ENCODE results near the gene TCF4.

Gene TCF4

GRCh38 chr18:55405893-55406406 is 182.0 kb downstream of the TCF4 start:
- Mint-ChIP-seq H3K4me1 (ENCODE audit: low read depth) (no peaks in the 10 kb centered on the region), H3K9me3 (no peaks in the 10 kb centered on the region), H3K4me3 (no peak overlapping the region), H3K27ac (no peak overlapping the region), H3K27me3 (no peaks in the 10 kb centered on the region), H3K36me3 (ENCODE audit: low read depth) (no peaks in the 10 kb centered on the region)
- no peak for DNase-seq

- Mint-ChIP-seq H3K36me3 (ENCODE audit: low read depth) (no peaks in the 10 kb centered on the region), H3K4me1 (ENCODE audit: low read depth) (no peaks in the 10 kb centered on the region), H3K27me3 (no peaks in the 10 kb centered on the region), H3K9me3 (no peaks in the 10 kb centered on the region), H3K4me3 (no peak overlapping the region), H3K27ac (no peak overlapping the region)
- no peak for DNase-seq
These were observed 182.5 kb downstream of the TCF4 start for GRCh38 chr18:55405475-55405874.

- no peaks in the 10 kb centered on the region for H3K27me3 Mint-ChIP-seq
- no peak overlapping the region for H3K4me3 Mint-ChIP-seq
- DNase-seq: no peak
- no peaks in the 10 kb centered on the region for H3K4me1 Mint-ChIP-seq (ENCODE audit: low read depth)
- H3K9me3 Mint-ChIP-seq: no peaks in the 10 kb centered on the region
- H3K36me3 Mint-ChIP-seq (ENCODE audit: low read depth): no peaks in the 10 kb centered on the region
- no peak overlapping the region for H3K27ac Mint-ChIP-seq
These were observed 183.0 kb downstream of the TCF4 start for GRCh38 chr18:55404832-55405465.

GRCh38 chr18:55404136-55404830 is 183.7 kb downstream of the TCF4 start:
- Mint-ChIP-seq H3K27me3 (no peaks in the 10 kb centered on the region), H3K4me1 (ENCODE audit: low read depth) (no peaks in the 10 kb centered on the region), H3K9me3 (no peaks in the 10 kb centered on the region), H3K4me3 (no peak overlapping the region), H3K27ac (no peak overlapping the region), H3K36me3 (ENCODE audit: low read depth) (no peaks in the 10 kb centered on the region)
- no peak for DNase-seq

DNA sequence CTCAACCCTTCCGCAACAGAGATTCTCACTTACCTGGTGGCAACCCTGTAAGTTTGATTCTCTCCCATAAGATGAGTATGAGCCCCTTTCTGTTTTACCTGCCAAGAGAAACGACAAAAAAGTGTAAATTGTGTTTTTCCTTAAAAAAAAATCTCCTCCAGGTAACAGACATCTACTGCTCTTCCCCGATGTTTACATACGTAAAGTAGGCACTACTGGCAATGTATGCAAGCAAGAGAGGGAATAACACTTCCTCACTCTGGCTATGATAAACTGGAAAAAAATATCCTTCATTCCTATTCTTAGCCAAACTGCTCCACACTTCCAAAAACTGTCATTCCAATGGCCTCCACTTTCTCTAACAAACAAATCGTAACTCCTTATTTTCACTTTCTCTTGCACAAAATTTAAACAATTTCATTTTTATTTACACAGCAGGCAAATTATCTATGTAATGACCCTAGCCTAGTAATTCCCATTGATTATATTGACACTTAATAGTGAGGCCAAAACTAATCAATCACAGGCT is 184.5 kb downstream of the TCF4 start:
- no peak overlapping the region for H3K4me3 Mint-ChIP-seq
- H3K27me3 Mint-ChIP-seq: no peaks in the 10 kb centered on the region
- no peaks in the 10 kb centered on the region for H3K36me3 Mint-ChIP-seq (ENCODE audit: low read depth)
- no peaks in the 10 kb centered on the region for H3K4me1 Mint-ChIP-seq (ENCODE audit: low read depth)
- no peaks in the 10 kb centered on the region for H3K9me3 Mint-ChIP-seq
- H3K27ac Mint-ChIP-seq: no peak overlapping the region
- no peak for DNase-seq

DNA sequence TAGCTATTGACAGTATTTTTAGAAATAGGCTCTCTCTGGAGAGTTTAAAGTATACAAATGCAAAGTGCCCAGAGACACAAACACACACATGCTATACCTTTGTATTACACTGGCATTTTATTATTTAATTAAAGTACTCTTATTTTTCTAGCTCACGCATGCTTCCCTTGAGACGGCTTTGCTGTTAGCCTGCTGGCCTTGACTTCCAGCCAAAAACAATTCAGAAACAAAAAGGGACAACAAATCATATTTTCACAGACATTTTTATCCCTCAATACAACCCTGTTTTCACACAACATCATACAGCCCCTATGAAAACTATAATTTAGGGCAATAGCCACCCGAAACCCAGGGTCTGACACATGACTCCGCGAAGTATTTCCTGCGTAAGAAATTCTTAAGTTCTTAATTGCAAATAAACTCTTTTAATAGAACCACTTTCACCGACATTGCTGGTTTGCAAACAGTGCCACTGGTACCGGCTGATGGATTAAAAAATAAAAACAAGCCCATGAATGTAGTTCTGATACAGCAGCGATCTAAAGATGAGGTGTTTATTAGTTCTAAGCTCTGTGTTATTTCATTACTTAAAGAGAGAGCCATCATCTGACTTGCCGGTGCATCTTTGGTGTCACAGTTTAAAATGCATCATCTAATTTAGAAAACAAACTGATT is 185.1 kb downstream of the TCF4 start:
- no peaks in the 10 kb centered on the region for H3K4me1 Mint-ChIP-seq (ENCODE audit: low read depth)
- no peak for DNase-seq
- no peaks in the 10 kb centered on the region for H3K36me3 Mint-ChIP-seq (ENCODE audit: low read depth)
- H3K9me3 Mint-ChIP-seq: no peaks in the 10 kb centered on the region
- no peak overlapping the region for H3K27ac Mint-ChIP-seq
- H3K27me3 Mint-ChIP-seq: no peaks in the 10 kb centered on the region
- H3K4me3 Mint-ChIP-seq: no peak overlapping the region

DNA sequence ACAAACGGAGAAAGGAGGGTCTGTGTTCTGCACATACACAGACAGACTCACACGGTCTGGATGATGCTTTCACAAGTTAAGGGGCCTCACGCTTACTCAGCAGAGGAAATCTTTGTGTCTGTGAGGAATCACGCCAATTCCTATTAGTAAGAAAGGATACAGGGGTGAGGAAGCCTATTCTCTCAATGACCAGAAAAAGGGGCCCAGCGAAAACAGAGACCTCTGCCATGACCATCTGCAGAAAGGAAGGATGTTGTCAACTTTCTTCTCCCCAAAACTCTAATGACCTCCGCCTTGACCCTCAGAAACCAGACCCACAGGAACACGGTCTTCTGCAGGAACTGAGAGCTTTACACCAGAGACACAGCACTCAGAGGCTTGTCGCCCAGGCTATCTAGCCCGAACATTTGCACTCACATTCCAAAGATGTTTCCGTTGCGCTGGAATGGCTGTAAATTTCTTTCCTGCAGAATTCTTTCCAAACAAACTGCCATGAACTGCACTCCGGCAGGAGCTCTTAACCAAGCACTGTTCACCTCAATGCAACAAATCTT is 186.3 kb downstream of the TCF4 start:
- no peak overlapping the region for H3K4me3 Mint-ChIP-seq
- no peaks in the 10 kb centered on the region for H3K9me3 Mint-ChIP-seq
- H3K27me3 Mint-ChIP-seq: no peaks in the 10 kb centered on the region
- H3K36me3 Mint-ChIP-seq (ENCODE audit: low read depth): no peaks in the 10 kb centered on the region
- no peaks in the 10 kb centered on the region for H3K4me1 Mint-ChIP-seq (ENCODE audit: low read depth)
- H3K27ac Mint-ChIP-seq: no peak overlapping the region
- DNase-seq: no peak

DNA sequence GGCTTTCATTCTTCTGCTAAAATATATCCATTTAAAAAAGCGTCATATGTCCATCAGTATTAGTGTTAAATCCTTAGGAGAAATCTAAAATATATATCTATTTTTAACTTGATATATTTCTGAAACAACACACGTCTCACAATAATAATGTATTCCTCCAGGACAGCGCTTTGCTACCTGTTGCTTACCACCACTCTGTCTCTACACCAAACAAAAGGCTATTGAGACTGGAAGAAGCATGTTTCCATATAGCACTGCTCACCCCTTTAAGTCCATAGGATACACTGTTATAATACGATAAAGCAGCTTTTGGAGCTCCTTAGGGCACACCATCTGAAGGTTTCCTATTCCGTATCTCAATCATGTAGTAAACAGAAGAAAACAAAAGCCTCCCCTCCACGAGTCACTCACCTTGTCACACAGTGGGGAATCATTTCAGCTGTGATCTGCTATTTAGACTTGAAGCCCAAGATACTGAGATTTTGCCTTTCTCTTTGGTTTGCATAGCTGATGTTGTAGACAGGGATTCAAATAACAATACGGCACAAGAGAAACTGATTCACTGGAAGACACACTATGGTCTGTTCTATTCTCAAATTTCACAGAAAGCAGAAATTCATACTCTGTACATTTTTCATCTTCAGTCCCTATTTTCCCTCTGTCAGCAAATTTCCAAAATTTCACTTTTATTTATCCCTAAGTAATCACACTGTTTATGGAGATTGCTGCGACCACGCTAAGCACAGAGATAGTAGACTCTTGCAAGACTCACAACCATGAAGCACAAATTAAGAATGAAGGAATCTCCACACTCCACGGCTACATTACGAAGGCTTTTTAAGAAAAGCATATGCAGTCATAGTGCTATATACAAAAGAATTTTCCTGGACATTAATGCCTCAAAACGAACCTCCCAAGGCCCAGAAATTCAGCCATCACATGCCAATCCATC is 187.1 kb downstream of the TCF4 start:
- H3K9me3 Mint-ChIP-seq: no peaks in the 10 kb centered on the region
- DNase-seq: no peak
- no peak overlapping the region for H3K4me3 Mint-ChIP-seq
- H3K36me3 Mint-ChIP-seq (ENCODE audit: low read depth): no peaks in the 10 kb centered on the region
- H3K27ac Mint-ChIP-seq: no peak overlapping the region
- no peaks in the 10 kb centered on the region for H3K4me1 Mint-ChIP-seq (ENCODE audit: low read depth)
- no peaks in the 10 kb centered on the region for H3K27me3 Mint-ChIP-seq

DNA sequence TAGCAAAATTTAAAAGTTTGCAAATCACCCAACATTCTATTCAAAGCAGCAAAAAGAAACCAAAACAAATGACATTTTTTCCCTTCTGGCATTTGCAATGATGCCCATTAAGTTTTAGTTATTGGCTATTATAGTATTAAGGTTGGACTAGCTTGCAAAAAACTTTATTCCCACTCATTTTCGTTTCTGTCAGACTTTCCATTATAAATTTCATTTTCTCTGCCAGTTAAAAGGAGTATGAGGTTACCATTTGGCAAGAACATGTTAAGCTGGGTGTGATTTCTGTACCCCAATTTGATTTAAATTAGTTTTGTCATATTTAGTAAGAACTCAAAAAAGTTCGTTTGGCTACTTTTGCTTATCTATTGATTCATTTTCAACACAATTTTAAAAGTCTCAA is 187.9 kb downstream of the TCF4 start:
- no peak for DNase-seq
- no peaks in the 10 kb centered on the region for H3K27me3 Mint-ChIP-seq
- no peak overlapping the region for H3K27ac Mint-ChIP-seq
- no peak overlapping the region for H3K4me3 Mint-ChIP-seq
- H3K36me3 Mint-ChIP-seq (ENCODE audit: low read depth): no peaks in the 10 kb centered on the region
- no peaks in the 10 kb centered on the region for H3K9me3 Mint-ChIP-seq
- no peaks in the 10 kb centered on the region for H3K4me1 Mint-ChIP-seq (ENCODE audit: low read depth)

DNA sequence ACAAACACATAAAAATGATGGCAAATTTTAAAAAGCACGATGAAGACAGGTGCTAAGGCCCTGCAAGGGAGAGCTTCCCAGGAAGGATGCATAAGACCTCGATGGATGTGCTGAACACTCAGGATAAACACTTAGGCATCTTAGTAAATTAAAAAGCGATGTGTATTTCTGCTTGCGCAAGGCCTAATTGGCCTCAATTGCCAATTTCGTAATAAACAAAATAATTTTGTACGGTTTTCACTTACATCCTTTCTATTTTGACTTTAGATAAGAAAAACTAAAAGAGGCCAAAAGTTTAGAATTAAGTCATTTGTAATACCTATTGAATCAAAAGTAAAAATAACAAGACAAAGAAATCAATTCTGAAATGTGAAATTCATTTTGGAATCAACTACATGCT is 189.1 kb downstream of the TCF4 start:
- Mint-ChIP-seq H3K27me3 (no peaks in the 10 kb centered on the region), H3K27ac (no peak overlapping the region), H3K4me3 (no peak overlapping the region), H3K9me3 (no peaks in the 10 kb centered on the region), H3K36me3 (ENCODE audit: low read depth) (no peaks in the 10 kb centered on the region), H3K4me1 (ENCODE audit: low read depth) (no peaks in the 10 kb centered on the region)
- no peak for DNase-seq

- Mint-ChIP-seq H3K27ac (no peak overlapping the region), H3K9me3 (no peaks in the 10 kb centered on the region), H3K4me3 (no peak overlapping the region), H3K36me3 (ENCODE audit: low read depth) (no peaks in the 10 kb centered on the region), H3K4me1 (ENCODE audit: low read depth) (no peaks in the 10 kb centered on the region), H3K27me3 (no peaks in the 10 kb centered on the region)
- DNase-seq: no peak
These were observed 191.0 kb downstream of the TCF4 start for GRCh38 chr18:55396979-55397378.

DNA sequence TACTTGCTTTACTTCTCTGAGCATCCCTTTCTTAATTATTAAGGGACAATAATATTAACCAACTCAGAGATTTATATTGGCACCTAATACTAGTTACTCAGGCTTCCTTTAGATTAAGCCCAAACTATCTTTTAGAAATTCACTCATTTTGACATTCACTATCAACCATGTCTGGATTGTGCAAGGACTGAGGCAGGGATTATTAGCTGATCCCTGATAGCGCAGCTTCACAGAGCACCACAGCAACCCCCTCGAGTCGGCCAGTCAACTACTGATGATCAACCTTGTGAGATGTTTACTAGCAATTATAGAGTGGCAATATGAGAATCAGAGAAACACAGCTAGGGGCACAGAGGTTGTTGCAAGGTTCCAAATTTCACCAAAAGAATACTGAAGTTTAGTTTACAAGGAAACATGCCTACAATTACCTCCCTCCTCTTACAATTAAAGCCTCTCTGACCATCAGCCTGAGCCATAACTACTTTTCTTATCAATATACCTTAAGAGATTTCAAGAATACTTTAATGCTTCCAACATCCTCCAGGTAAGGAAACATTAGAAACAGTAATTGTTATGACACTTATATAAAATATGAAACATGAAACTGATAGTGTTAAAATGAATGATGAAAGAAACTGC is 191.6 kb downstream of the TCF4 start:
- DNase-seq: no peak
- H3K9me3 Mint-ChIP-seq: no peaks in the 10 kb centered on the region

DNA sequence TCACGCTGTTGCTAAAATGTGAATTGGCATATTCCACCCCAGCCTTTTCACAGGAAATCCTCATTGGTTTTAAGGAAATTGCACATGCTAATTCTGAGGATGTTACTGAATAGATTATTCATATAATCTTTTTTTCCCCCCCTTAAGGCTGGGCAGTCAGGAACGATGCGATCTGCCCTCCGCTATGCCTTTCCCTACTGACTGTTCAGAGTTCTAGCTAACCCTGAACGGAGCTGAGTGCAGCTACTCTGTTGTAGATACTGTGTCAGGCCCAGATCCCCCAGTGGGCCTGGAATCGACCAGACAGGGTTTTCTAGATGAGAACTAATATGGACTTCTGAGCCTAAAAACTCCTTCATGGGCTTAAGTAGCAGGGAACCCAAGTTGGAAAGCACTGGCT is 192.2 kb downstream of the TCF4 start:
- no peaks in the 10 kb centered on the region for H3K4me1 Mint-ChIP-seq (ENCODE audit: low read depth)
- H3K36me3 Mint-ChIP-seq (ENCODE audit: low read depth): no peaks in the 10 kb centered on the region
- H3K9me3 Mint-ChIP-seq: no peaks in the 10 kb centered on the region
- no peaks in the 10 kb centered on the region for H3K27me3 Mint-ChIP-seq
- H3K27ac Mint-ChIP-seq: no peak overlapping the region
- no peak overlapping the region for H3K4me3 Mint-ChIP-seq
- DNase-seq: no peak

More for the DNA sequence above, 191.6 kb downstream of the TCF4 start:
- H3K4me1 Mint-ChIP-seq (ENCODE audit: low read depth): no peaks in the 10 kb centered on the region
- no peaks in the 10 kb centered on the region for H3K36me3 Mint-ChIP-seq (ENCODE audit: low read depth)
- no peak overlapping the region for H3K27ac Mint-ChIP-seq
- H3K27me3 Mint-ChIP-seq: no peaks in the 10 kb centered on the region
- no peak overlapping the region for H3K4me3 Mint-ChIP-seq
